EH (cell line): ENCODE results near the gene SLC26A6.

Source experiments
- DNase-seq: peaks from one replicate; pipeline ENCODE4 v3.0.0-alpha.2; 2015; ENCODE audit warnings: low read depth

Gene SLC26A6

GRCh38 chr3:48635222-48636021 lies at the start of gene SLC26A6:
Gene SLC26A6, minus strand, starts transcription at chr3:48635461. Its CDS starts 68 bp downstream, at chr3:48635393.
- DNase-seq: peak; percentile 97

- DNase-seq: peak; percentile 64
Measured at GRCh38 chr3:48684480-48685143, 49.4 kb upstream of the SLC26A6 start.

- DNase-seq: peak; percentile 16
Measured at GRCh38 chr3:48684054-48684349, 48.7 kb upstream of the SLC26A6 start.

GRCh38 chr3:48682786-48683185 lies 47.5 kb upstream of the SLC26A6 start:
- no peak for DNase-seq

GRCh38 chr3:48681974-48682610 lies 46.8 kb upstream of the SLC26A6 start:
- no peak for DNase-seq

GRCh38 chr3:48681541-48681880 lies 46.2 kb upstream of the SLC26A6 start:
- DNase-seq: no peak

GRCh38 chr3:48680811-48681540 lies 45.7 kb upstream of the SLC26A6 start:
- DNase-seq: no peak

- DNase-seq: no peak
Measured at GRCh38 chr3:48679411-48680391, 44.4 kb upstream of the SLC26A6 start.

- DNase-seq: no peak
Measured at GRCh38 chr3:48678566-48679380, 43.5 kb upstream of the SLC26A6 start.

GRCh38 chr3:48678056-48678455 lies 42.8 kb upstream of the SLC26A6 start:
- peak; percentile 71 for DNase-seq

- DNase-seq: no peak
Measured at GRCh38 chr3:48674505-48674904, 39.2 kb upstream of the SLC26A6 start.

- no peak for DNase-seq
Measured at GRCh38 chr3:48672522-48672921, 37.3 kb upstream of the SLC26A6 start.

GRCh38 chr3:48664929-48665328 lies 29.7 kb upstream of the SLC26A6 start:
- no peak for DNase-seq

GRCh38 chr3:48664313-48664644 lies 29.0 kb upstream of the SLC26A6 start:
- no peak for DNase-seq

GRCh38 chr3:48663489-48664312 lies 28.4 kb upstream of the SLC26A6 start:
- DNase-seq: peak; percentile 99

- peak; percentile 93 for DNase-seq
Measured at GRCh38 chr3:48662753-48663488, 27.7 kb upstream of the SLC26A6 start, which contains the start of gene CELSR3. Gene CELSR3, minus strand, starts transcription at chr3:48662886. Its CDS starts 252 bp downstream, at chr3:48662634.

GRCh38 chr3:48662145-48662752 lies 27.0 kb upstream of the SLC26A6 start:
- peak; percentile 12 for DNase-seq

- DNase-seq: peak; percentile 55
Measured at GRCh38 chr3:48661501-48662144, 26.4 kb upstream of the SLC26A6 start.
